GM19455 (cell line): Measurements from ENCODE around the gene FUBP3.
"Not testable (repeated sequence)": the region's sequence is repeated elsewhere in the genome, so short reads cannot be mapped to it uniquely, and the experiment has no call there.

Source experiments
- ATAC-seq: cut with Tn5 transposase; IDR thresholded peaks from one replicate; pipeline ENCODE4 v1.9.1; 2021; ENCODE audit not compliant: unreplicated experiment

The FUBP3 gene

DNA sequence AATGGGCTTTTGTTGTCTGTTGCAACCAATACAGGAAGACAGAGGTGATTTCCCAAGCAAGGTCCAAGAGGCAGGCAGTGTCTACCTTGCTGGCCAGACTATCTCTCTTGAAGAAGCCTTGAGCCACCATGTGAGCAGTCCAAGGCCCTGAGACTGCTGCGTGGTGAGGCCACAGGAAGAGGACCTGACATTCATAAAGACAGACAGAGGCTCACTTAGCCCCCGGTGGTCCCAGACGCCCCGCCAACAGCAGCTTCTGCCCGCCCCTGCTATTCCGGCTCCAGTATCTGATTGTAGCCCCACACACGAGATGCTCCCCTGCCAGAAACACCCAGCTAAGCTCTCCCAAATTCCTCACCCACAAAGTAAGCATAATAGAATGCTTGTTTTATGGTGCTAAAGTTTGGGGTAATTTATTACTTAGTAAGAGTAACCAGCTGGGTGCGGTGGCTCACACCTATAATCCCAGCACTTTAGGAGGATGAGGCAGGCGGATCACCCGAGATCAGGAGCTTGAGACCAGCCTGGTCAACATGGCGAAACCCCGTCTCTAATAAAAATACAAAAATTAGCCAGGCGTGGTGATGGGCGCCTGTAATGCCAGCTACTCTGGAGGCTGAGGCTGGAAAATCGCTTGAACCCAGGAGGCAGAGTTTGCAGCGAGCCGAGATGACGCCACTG is 22.8 kb upstream of the FUBP3 start:
- ATAC-seq: no peak

DNA sequence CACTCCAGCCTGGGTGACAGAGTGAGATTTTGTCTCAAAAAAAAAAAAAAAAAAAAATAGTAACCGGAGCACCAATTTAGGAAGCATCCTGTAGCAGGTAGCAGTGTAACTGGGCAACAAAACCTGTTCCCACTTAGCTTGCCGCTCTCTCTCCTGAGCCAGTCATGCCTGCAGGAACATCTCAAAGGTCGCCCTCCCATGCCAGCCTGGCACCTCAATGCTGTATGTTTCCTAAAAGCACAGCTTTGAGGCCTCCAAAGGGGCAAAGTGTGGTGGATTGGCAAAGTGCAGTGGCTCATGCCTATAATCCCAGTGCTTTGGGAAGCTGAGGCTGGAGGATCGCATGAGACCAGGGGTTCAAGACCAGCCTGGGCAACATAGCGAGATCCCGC is 22.3 kb upstream of the FUBP3 start:
- ATAC-seq: no peak

DNA sequence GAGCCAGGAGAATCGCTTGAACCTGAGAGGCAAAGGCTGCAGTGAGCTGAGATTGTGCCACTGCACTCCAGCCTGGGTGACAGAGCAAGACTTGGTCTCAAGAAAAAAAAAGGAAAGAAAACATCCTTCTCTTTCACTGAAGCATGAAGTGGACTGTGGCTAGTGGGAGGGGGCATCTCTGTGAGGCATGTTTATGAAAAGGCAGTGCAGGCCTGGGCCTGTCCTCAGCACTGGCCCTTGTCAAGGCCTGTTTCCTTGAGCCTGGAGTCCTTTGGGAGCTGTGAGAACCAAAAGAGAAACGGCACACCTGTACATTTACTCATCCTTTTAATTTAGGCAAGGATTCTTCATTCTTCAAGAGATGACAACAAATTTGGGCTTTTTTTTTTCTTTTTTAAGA is 18.3 kb upstream of the FUBP3 start:
- no peak for ATAC-seq

DNA sequence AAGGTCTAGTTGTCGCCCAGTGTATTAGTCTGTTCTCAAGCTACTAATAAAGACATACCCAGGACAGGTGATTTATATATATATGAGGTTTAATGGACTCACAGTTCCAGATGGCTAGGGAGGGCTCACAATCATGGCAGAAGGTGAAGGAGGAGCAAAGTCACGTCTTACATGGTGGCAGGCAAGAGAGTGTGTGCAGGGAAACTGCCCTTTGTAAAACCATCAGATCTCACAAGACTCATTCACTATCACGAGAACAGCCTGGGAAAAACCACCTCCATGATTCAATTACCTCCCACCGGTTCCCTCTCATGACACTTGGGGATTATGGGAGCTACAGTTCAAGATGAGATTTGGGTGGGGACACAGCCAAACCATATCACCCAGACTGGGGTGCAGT is 16.9 kb upstream of the FUBP3 start:
- not testable (repeated sequence) for ATAC-seq

DNA sequence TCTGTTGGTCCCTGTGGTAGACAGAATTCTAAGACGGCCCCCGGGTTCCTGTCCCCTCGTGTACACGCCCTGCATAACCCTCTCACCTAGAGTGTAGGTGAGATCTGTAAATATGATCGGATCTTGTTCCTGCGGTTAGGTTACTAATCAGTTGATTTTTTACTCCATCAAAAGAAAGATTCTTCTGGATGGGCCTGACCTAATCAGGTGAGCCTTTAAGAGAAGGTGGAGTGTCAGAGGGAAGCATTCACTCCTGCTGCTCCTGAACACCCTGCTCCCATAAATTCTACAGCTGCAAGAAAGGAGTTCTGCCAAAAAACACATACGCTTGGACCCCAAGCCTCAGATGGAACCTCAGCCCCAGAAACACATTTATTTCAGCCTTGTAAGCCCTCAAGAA is 15.6 kb upstream of the FUBP3 start:
- ATAC-seq: no peak

DNA sequence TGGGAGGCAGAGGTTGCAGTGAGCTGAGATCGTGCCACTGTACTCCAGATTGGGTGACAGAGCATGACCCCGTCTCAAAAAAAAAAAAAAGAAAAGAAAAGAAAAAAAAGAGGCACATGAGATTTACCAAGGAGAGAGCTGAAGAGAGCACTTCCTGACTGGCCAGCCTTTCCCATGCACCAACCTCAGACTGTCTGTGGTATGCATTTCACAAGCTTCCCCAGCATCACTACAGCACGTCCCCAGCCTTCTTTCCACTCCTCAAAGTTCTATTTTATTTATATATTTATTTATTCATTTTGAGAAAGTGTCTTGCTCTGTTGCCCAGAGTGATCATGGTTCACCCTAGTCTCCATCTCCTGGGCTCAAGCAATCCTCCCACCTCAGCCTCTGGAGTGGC is 13.6 kb upstream of the FUBP3 start:
- no peak for ATAC-seq

DNA sequence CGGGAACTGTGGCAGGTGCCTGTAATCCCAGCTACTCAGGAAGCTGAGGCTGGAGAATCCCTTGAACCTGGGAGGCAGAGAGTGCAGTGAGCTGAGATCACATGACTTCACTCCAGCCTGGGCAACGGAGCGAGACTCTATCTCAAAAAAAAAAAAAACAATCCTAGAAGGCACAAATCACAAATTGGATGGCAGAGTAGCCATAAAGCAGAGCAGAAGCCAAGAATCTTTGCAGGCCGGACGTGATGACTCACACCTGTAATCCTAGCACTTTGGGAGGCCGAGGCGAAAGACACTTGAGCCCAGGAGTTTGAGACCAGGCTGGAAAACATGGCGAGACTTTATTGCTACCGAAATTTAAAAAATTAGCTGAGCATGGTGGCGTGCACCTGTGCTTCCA is 9.2 kb upstream of the FUBP3 start:
- ATAC-seq: no peak

DNA sequence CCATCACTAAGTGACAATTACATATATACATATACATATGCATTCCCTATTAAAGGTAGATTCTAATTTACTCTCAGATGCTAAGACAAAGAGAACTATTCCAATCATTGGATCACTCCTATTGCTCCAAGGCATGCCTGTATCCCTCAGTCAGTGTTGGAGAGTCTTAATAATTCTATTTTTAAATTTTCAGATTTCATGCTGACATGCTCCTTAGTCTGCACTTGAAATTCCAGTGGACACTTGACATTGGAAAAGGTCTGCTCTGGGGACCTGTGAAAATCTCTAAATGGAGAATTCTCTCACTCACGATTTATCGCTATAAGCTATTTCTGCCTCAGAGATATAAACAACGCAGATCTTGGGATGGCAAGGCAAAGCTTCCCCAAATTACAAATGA is 3.9 kb upstream of the FUBP3 start:
- ATAC-seq: no peak

DNA sequence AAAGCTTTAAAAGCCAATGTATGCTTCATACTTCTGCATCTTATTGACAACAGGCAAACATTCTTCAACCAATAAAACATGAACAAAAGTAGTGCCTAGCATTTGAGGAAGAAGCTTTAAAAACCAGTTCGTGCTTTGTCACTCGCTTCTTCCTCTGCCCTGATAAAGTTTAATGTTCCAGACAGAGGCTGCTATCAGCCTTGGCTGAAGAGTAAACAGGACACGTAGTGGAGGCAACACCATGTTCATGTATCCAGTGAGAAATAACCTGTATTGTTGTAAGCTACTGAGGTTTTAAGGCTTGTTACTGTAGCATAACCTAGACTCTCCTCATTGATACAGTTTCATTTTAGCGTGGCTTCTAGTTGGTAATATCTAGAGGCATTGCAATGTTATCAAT is 3.2 kb upstream of the FUBP3 start:
- ATAC-seq: no peak

DNA sequence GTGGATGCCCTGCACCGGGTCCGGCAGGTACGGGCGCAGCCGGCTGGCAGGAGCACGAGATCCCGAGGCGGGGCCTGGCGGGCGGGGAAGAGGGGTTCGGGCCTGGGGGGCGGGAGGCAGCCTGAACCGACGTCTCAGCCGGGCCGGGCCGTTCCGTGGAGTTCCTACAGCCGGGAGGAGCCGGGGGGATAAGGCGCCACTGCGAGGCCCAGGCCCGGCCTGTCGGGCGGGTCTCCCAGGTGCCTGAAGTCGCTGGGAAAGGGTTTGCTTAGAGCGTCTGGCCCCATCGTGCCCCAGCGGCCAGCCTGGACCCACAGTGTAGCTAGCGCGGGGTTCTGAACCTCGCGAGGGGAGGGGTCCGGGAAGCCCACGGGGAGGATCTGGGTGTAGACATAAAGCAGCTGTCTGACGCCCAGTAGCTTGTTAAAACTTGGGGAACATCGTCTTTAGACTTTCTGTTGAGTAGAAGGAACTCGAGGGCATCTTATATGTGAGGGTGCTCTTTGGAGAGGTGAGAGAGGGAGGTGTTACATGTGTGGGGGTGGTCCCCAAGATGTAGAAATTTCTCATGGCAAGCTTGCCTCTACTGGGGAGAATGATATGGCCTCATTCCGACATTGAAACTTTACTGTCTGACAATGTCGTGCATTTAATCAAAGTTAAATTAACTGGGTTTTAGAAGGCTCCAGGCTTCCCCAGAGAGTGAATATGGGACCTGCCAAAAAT is 524 bp downstream of the FUBP3 start:
- ATAC-seq: peak; percentile 29

DNA sequence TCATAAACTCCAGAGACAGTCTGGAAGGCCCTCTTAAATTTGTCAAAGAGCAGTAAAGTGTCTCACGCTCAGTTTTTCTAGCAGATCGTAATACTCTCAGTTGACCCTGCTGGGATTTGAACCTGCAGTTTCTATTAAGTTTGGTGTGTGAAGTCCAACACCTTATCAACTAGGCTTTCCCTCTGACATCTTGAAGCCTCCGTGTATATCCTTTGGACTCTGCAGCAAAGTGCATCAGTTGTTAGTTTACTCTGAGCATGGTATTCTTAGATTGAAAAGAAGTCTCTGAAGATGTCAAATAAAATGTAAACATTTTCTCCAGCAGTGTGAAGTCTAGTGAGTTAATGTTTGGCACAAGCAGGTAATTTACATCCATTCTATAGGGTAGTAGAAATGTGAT is 2.4 kb downstream of the FUBP3 start:
- ATAC-seq: no peak

DNA sequence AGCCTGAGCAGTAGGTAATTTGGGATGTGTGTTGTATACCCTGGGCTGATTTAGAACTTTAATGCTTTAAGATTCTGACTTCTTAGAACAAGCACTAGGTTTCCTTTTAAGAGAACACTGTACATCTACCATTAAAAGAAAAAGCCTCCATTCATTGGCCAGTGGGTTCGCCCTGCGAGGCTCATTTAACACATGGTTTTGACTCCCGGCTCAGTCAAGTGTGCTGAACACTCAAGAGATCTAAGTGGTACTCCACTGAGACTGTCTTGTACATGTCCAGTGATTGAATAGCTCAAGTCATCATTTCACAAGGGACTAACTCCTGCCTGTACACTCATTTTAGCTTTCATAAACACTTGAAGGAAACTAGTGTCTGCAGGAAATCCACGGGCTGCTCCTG is 3.9 kb downstream of the FUBP3 start:
- ATAC-seq: no peak

DNA sequence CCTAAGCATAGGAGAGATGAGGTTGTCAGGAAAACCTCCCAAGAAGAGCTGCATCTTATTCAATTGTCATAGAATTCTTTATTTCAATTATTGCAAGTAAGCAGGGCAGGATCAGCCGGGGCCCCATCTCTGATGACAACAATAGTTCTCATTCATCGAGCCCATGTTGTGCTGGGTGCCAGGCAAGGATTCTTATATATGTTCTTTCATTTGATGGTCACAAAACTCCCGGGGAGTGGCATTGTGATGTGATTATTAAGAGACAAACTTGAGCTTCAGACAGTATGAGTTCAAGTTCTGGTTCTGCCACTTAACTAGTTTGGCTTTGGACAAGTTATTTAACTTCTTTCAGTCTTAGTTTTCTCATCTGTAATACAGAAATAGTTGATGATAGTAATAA is 8.5 kb downstream of the FUBP3 start:
- no peak for ATAC-seq

DNA sequence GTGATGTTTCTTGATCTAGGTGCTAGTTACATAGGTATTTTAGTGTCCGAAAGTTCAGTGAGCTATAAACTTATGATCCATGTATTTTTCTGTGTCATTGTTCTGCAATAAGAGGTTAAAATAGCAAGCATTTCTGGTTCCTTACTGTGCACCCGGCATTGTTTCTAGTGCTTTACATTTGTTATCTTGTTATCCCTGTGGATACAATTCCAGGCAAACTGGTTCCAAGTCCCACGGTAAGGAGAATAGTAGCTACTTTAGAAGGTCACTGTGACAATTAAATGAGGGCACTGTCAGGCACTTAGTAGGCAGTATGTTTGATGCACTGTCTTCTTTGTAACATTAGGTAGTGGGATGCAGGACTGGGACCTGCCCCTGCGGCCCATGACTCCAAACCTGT is 9.0 kb downstream of the FUBP3 start:
- no peak for ATAC-seq

DNA sequence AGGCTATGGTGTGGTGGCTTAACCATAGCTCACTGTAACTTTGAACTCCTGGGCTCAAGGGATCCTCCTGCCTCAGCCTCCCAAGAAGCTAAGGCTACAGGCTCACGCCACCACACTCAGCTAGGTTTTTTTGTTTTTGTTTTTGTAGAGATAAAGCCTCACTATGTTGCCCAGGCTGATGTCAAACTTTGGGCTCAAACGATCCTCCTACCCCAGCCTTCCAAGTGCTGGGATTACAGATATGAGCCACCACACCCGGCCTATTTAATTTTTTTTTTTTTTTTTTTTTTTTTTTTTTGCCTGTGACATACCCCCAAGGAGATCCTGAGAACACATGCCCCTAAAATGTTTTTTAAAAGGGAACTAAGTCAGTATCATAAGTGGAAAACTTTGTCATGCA is 10.4 kb downstream of the FUBP3 start:
- ATAC-seq: no peak

DNA sequence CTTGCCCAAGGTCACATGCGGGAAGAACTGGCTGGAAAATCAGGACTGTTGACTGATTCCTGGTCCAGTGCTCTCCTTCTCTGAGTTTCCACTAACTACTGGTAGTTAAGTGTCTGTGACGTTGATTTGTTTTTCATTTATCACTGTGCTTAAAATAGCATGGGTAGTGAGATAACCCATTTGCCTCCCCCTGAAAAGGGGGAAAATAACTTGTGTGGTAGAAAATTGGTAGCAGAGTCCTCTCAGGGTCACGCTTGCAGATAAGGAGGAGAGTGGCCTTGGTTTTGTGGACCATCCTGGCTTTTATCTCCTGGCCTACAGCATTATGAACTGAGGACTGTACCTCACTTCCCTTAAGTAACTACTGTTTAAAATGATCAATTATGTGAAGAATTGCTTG is 10.9 kb downstream of the FUBP3 start:
- ATAC-seq: no peak

DNA sequence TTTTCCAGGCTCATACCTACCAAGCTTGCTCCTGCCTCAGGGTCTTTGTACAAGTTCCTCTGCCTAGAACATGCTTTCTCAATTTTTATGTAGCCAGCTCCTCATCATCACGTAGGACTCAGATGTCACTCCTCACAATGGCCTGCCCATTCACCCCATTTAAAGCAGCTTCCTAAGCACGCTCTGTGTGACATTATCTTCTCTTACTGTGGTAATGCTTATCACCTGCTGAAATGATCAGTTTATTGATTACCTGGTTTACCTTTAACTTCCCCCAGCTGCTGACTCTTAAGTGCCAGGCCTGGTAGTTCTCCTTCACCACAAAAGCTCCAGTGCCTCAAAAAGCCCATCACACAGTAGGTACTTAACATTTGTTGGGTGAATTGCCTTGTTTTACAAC is 13.6 kb downstream of the FUBP3 start:
- ATAC-seq: no peak

DNA sequence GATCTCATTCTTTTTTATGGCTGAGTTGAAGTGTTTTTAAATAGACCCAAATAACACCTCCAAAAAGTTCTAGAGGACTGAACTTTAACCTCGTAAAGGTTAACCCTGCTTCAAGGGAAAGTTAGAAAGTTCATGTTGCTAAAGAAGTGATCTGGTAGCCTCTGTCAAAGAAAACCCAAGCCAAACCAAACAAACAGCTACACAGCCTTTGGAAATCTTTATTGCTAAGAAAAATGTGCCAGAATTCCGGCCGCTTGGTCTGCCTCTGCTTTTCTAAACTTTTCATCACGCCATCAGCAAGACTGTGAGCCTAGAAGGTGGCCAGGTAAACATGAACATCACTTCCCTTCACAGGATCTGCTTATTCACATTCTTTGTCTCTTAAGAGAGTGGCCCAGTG is 17.9 kb downstream of the FUBP3 start:
- ATAC-seq: no peak

DNA sequence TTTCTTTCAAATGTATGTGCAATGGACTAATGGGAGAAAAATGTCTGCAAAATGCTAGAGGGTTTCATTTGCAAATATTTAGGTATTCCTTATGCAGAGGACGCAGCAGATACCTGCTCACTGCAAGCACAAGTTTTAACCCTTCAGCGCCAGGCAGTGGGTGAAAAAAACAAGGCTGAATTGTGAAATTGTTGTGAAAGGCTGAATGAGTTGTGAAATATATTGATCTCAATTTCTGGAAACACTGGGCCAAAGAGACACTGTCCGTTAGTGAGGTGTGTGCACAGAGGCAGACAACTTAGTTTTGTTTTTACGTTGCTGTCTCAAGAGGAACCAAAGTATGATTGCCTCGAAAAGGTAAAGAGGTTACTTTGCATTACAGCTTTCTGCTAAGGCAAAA is 18.8 kb downstream of the FUBP3 start:
- no peak for ATAC-seq

DNA sequence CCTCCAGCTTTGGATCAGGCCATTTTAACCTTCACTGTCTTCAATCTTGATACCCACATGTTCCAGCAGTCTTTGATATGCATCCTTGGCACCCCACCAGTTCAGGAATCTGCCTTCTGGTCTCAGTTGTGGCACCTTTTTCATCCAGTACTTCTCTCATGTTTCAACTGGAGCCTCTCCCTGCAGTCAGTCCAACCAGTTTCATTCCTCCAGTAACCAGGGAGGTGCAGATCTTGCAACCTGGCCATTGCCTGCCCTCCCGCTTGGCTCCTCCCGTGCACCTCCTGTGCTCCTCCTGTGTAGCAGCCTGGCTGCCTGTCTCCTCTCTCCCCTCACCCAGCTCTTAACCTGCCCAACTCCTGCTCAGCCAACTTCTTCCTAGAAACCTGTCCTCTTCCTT is 20.2 kb downstream of the FUBP3 start:
- ATAC-seq: no peak

DNA sequence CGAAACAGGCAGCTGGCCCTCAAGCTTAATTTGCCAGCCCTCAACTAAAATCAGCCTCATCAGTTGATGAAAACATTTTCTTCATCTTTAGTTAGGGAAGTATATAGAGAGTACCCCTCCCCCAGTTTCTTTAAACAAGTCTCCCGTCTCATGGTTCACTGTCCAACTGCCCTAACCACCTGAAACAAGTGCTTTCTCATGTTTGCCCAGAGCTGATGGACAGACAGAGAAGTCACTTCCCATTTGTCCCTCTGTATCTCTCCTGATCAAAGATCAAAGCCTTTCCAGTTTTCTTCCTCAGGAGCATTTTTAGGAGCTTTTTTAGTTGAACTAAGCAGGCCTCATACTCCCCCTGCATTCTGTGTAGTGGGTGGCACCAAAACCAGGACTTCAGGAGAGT is 21.7 kb downstream of the FUBP3 start:
- ATAC-seq: no peak

DNA sequence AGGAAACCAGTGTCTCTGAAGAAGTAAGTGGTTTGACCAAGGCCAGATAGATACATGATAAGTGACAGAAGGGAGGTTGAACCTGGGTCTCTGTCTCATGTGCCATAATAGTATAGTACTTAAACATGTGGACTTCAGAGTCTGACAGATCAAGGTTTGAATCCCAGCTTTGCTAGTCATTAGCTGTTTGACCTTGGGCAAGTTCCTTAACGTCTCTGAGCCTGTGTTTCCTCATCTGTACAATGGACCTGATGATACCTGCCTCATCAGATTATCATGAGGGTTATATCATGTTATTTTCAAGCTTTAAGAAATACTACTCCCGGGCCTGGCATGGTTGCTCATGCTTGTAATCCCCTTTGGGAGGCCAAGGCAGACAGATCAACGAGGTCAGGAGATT is 24.9 kb downstream of the FUBP3 start:
- ATAC-seq: no peak
